Naive thymus-derived CD8-positive, alpha-beta T cell (primary cell): ENCODE data around the gene ZFP92. TPM values are rescaled to one million over a fixed set of nuclear protein-coding genes. Genes with fewer than 3 reads are reported as not detected.
"Not testable (repeated sequence)": the region's sequence is repeated elsewhere in the genome, so short reads cannot be mapped to it uniquely, and the experiment has no call there.

Experiments
- ATAC-seq, 2 donors: fragments of 150-1000 bp; cut with Tn5 transposase in 1 of 2; sonication (Bioruptor Pico), chemical (Tn5 transposase) in 1 of 2; 1 replicate in 1 of 2; 2 replicates in 1 of 2; pipeline ENCODE4 v1.10.0; 2021; ENCODE audit warnings: mild to moderate bottlenecking in 2 of 2, moderate library complexity in 2 of 2
- POLR2A ChIA-PET: fragments of 350-600 bp; sonication (Branson Sonifier 250); formaldehyde crosslinking; loops from one replicate; lab custom pipeline; 2021; ENCODE audit warnings: antibody characterized with exemption; lab: Charles Lee
- DNase-seq, 10 donors: peaks; one replicate each; pipeline versions ENCODE4 v3.0.0 to v3.0.0-alpha.2; 2020 to 2022
- H3K27ac Mint-ChIP-seq, 10 donors: one replicate each; pipeline ENCODE4 v1.8.0; 2020 to 2022; ENCODE audit warnings: mild to moderate bottlenecking in 10 of 10, mixed read lengths in 10 of 10, moderate library complexity in 4 of 10, inconsistent platforms in 1 of 10
- H3K27me3 Mint-ChIP-seq, 5 donors: one replicate each; pipeline ENCODE4 v1.8.0; 2021 to 2022; ENCODE audit warnings: mixed read lengths in 5 of 5
- H3K36me3 Mint-ChIP-seq, 3 donors: one replicate each; pipeline ENCODE4 v1.8.0; 2020 to 2022; ENCODE audit warnings: mixed read lengths in 3 of 3, mild to moderate bottlenecking in 2 of 3, inconsistent platforms in 1 of 3
- H3K4me1 Mint-ChIP-seq, 4 donors: one replicate each; pipeline ENCODE4 v1.8.0; 2021 to 2022; ENCODE audit warnings: mixed read lengths in 4 of 4
- H3K4me3 Mint-ChIP-seq, 10 donors: one replicate each; pipeline ENCODE4 v1.8.0; 2020 to 2022; ENCODE audit warnings: mild to moderate bottlenecking in 10 of 10, mixed read lengths in 10 of 10, moderate library complexity in 6 of 10, inconsistent platforms in 1 of 10
- H3K9me3 Mint-ChIP-seq, 9 donors: one replicate each; pipeline ENCODE4 v1.8.0; 2020 to 2022; ENCODE audit warnings: mixed read lengths in 9 of 9, mild to moderate bottlenecking in 3 of 9, inconsistent platforms in 1 of 9, moderate library complexity in 1 of 9
- polyA plus RNA-seq, 3 donors: library from polyadenylated mRNA; unstranded; fragments of 300-500 nt; fragmentation: Illumina TruSeq; gene quantifications; one replicate each; pipeline ENCODE4 v1.2.3, GENCODE V29; 2021
- total RNA-seq, 8 experiments: library from RNA in 2 of 8; stranded (reverse) in 2 of 8; gene quantifications; one replicate each; pipeline ENCODE4 v1.2.3 and lab custom pipeline; 2021 to 2026

The ZFP92 gene
- total and polyA plus RNA-seq, 5 experiments from 2014 or later = 0.06 to 0.49 (median 0.24) TPM

DNA sequence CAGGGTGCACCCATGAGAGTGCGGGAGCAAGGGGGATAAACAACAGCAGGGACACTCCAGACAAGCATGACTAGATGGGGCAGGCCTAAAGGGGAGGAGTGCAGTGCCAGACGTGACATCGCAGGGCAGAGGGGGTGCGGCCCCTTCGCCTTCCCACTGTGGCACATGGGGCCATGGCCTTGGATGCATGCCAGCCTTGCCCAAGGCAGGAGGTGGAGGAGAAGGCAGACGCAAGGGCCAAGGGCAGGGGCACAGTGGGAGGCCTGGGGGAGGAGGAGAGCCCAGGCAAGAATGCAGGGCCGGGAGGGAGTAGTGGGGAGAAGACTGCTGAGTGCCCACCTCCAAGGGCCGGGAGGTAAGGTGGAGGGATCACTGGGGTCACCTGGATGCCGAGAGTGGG lies 31.8 kb upstream of the ZFP92 start:
- Mint-ChIP-seq H3K9me3 (no peaks in the 10 kb centered on the region), H3K27ac (no peak overlapping the region), H3K27me3 (no peaks in the 10 kb centered on the region), H3K36me3 (no peaks in the 10 kb centered on the region), H3K4me1 (peaks cover 0 to 1% (median 0%) of the 10 kb centered on the region in 4 donors), H3K4me3 (no peak overlapping the region)
- POLR2A ChIA-PET = no interaction called here
- no peak for DNase-seq
- ATAC-seq = no peak

DNA sequence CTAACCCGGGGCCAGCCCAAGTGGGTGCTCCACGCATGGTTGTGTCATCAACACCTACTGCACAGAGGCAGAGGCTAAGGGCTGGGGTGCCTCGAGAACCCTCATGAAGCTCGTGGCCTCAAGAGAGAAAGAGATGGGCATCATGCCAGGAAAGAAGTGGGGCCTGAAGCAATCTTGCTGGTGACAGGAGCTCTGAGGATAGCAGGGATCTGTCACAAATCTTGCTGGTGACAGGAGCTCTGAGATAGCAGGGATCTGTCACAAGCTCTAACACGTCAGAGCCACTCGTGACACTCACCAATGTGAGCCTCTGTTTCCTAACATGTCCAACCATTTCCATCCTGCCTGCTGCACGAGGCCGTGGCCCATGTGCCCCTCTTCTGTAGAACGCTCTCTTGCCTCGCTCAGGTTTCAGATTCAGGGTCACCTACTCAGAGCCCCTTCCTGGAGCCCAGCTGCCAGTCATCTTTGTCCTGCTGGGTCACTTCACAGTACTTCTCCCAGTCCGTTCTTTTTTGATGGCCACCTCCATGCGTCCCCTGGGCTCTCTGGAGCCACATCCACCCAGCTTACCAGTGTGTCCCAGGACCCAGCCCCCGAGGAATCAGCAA lies 31.2 kb upstream of the ZFP92 start:
- no peak overlapping the region for H3K4me3 Mint-ChIP-seq
- POLR2A ChIA-PET = no interaction called here
- H3K9me3 Mint-ChIP-seq = no peaks in the 10 kb centered on the region
- no peaks in the 10 kb centered on the region for H3K36me3 Mint-ChIP-seq
- H3K27me3 Mint-ChIP-seq = no peaks in the 10 kb centered on the region
- peak overlapping the region in 1 of 10 donors; percentile 9 for H3K27ac Mint-ChIP-seq
- no peak for ATAC-seq
- DNase-seq = no peak
- peaks cover 0 to 1% (median 0%) of the 10 kb centered on the region in 4 donors for H3K4me1 Mint-ChIP-seq

DNA sequence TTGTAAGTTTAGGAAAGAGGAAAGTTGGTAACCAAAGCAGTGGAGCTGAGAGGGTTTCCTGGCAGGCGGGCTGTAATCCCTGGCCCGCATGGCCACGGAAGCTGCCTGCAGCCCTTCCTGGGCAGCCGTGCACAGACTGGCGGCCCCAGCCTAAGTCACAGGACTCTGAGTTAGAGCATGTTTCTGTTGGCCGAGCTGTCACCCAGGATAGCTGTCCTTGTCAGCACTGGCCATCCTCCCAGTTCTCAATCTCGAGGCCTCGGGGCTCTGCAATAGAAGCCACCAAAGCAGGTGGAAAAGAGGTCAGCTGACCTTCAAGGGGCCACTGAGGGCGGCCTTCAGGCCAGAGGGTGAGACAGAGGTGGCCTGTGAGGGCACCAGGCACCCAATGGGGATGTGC lies 30.6 kb upstream of the ZFP92 start:
- no peak overlapping the region for H3K27ac Mint-ChIP-seq
- POLR2A ChIA-PET = no interaction called here

DNA sequence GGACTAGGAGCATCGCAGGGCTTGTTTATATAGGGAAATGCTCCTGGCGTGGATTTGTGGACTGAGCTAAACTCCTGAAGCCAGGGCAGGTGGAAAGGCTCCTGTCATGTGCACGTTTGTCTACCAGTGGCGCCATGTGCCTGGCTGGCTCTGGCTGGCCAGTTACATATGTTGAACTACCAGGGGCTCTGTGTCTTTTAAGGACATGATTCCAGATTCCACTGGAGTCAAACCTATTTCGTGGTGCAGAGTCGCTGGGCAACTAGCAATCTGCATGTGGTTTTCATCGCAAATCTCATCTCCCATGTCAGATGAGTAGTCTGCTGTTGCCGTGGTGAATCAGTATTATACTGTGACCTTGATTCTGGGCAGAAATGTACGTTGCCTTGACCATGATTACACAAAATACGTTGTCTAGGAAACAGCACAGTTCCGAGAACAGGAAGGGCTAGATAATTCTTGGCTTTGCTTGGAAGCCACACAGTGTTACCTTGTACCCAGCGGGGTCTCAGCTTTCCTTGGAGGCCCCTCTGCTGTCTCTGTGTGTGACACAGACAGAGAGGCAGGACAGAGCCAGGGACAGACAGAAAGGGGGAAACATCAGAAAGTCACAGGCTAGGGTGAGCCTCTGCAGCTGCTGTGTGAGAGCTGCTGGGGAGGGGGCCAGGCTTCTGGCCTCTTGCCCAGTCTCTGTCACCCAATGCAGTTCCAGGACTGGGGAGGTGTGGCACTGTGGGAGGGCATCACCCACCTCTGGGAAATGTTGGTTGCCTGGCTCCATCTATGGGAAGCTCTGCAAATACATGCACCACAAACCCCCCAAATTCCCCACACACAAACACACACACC lies 29.4 kb upstream of the ZFP92 start:
- H3K36me3 Mint-ChIP-seq = no peaks in the 10 kb centered on the region
- POLR2A ChIA-PET = no interaction called here
- peaks cover 0 to 1% (median 0%) of the 10 kb centered on the region in 4 donors for H3K4me1 Mint-ChIP-seq
- peak overlapping the region in 1 of 10 donors; percentile 23 for H3K27ac Mint-ChIP-seq
- DNase-seq (peak in 4 of 10 donors; percentile 2 to 35 (median 19)), ATAC-seq (peak; percentile 42 to 59)
- H3K9me3 Mint-ChIP-seq = no peaks in the 10 kb centered on the region
- H3K27me3 Mint-ChIP-seq = no peaks in the 10 kb centered on the region
- H3K4me3 Mint-ChIP-seq = no peak overlapping the region

More for the DNA sequence above, 30.6 kb upstream of the ZFP92 start:
- Mint-ChIP-seq H3K4me3 (no peak overlapping the region), H3K9me3 (no peaks in the 10 kb centered on the region), H3K27me3 (no peaks in the 10 kb centered on the region), H3K36me3 (no peaks in the 10 kb centered on the region), H3K4me1 (peaks cover 0 to 1% (median 0%) of the 10 kb centered on the region in 4 donors)
- ATAC-seq (no peak), DNase-seq (no peak)

DNA sequence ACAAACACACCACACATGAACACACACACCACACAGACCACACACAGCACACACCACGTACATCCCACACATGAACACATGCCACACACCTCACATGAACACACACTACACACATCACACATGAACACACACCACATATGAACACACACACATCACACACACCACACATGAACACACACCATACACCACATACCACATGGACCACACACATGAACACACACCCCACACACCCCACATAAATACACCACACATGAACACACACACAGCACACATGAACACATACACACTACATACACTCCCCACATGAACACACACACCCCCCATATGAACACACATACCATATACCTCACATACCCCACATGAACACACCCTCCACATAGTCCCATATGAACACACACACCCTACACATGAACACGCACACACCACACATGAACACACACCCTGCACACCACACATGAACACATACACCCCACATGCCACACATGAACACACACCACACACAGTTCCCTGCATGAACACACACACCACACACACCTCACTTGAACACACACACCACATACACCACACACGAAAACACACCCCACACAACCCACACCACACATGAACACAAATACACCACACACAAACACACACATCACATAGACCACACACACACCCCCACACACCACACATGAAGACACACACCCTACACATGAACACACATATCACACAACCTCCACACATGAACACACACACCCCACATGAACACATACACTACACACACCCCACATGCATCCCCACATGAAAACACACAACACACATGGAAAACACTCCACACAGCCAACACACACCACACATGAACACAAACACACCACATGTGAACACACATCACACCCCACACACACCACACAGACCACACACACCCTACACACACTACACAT lies 28.4 kb upstream of the ZFP92 start:
- Mint-ChIP-seq H3K36me3 (no peaks in the 10 kb centered on the region), H3K27me3 (no peaks in the 10 kb centered on the region), H3K9me3 (no peaks in the 10 kb centered on the region), H3K4me3 (no peak overlapping the region), H3K4me1 (peaks cover 0 to 1% (median 0%) of the 10 kb centered on the region in 4 donors), H3K27ac (no peak overlapping the region)
- no peak for DNase-seq
- POLR2A ChIA-PET = no interaction called here
- no peak for ATAC-seq

DNA sequence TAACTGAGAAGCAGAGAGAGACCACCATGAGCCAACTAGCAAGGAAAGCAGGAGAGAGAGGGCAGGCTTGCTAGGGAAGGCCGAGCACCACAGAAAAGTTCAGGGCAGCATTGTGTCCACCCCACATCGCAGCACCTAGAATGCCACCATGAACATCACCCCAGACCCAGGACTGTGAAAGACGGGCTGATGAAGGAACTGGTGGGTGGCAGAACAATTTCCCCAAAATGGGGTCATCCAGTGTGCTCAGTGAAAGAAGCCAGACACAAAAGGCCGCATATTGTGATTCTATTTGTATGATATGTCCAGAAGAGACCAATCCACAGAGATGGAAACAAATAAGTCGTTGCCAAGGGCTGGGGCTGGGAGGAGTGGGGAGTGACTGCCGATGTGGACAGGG lies 26.9 kb upstream of the ZFP92 start:
- ATAC-seq (no peak), DNase-seq (no peak)
- POLR2A ChIA-PET = no interaction called here
- Mint-ChIP-seq H3K36me3 (no peaks in the 10 kb centered on the region), H3K4me3 (no peak overlapping the region), H3K9me3 (no peaks in the 10 kb centered on the region), H3K27ac (no peak overlapping the region), H3K27me3 (no peaks in the 10 kb centered on the region), H3K4me1 (peaks cover 0 to 1% (median 0%) of the 10 kb centered on the region in 4 donors)

DNA sequence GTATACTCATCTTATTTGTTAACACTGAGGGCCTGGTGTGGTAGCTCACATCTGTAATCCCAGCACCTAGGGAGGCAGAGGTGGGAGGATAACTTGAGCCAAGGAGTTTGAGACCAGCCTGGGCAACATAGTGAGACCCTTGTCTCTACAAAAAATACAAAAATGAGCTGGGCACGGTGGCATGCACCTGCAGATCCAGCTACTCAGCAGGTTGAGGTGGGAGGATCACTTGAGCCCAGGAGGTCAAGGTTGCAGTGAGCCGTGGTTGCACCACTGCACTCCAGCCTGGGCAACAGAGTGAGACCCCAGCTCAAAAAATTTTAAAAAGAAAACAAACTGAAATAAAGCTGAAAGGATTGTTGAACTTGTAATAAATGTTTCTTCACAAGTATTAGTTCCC lies 26.3 kb upstream of the ZFP92 start:
- H3K4me1 Mint-ChIP-seq, H3K4me3 Mint-ChIP-seq, H3K9me3 Mint-ChIP-seq, POLR2A ChIA-PET, DNase-seq, ATAC-seq, H3K27me3 Mint-ChIP-seq, H3K27ac Mint-ChIP-seq, H3K36me3 Mint-ChIP-seq: not testable (repeated sequence)

DNA sequence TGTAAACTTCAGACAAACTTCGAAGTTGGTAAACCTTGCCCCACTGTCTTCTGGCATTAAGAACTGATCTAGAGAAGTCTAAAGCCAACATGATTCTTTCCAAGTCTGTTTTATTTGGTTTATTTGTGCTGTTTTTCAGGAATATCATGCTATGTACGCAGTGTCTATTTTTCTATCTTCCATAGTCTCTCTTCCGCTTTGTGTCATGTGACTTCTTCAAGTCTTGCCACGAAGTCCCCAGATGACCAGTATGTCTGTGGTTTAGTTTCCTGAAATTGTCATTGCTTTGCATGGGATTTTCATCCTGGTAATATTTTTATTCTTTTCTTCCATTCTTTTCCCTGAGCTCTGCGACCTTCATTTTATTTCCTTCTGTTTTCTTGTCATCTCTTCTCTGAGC lies 25.2 kb upstream of the ZFP92 start:
- DNase-seq = no peak
- no peak for ATAC-seq
- H3K4me3 Mint-ChIP-seq = no peak overlapping the region
- POLR2A ChIA-PET = no interaction called here
- no peaks in the 10 kb centered on the region for H3K36me3 Mint-ChIP-seq
- no peak overlapping the region for H3K27ac Mint-ChIP-seq
- H3K27me3 Mint-ChIP-seq = no peaks in the 10 kb centered on the region
- H3K4me1 Mint-ChIP-seq = no peaks in the 10 kb centered on the region
- no peaks in the 10 kb centered on the region for H3K9me3 Mint-ChIP-seq

DNA sequence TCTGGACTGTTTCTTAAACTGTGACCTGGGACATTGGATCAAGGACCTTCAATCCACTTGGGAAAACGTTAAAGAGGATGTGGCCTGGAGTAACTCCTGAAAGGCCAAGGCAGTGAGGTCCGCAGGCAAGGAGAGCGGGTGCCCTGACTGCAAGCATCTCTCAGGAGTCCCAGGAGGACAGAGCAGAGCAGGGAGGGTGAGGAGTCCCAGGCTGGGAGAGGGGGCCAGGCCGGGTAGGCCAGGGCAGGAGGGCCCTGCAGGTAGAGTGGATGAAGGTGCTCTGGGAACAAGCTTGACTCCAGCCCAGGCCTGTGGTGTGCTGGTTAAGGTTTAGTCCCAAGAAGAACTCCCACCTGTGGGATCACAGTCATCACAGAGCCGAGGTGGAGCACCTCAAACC lies 23.9 kb upstream of the ZFP92 start:
- Mint-ChIP-seq H3K27me3 (no peaks in the 10 kb centered on the region), H3K4me3 (no peak overlapping the region), H3K4me1 (no peaks in the 10 kb centered on the region), H3K27ac (no peak overlapping the region), H3K9me3 (no peaks in the 10 kb centered on the region), H3K36me3 (no peaks in the 10 kb centered on the region)
- POLR2A ChIA-PET = no interaction called here
- ATAC-seq (no peak), DNase-seq (no peak)

DNA sequence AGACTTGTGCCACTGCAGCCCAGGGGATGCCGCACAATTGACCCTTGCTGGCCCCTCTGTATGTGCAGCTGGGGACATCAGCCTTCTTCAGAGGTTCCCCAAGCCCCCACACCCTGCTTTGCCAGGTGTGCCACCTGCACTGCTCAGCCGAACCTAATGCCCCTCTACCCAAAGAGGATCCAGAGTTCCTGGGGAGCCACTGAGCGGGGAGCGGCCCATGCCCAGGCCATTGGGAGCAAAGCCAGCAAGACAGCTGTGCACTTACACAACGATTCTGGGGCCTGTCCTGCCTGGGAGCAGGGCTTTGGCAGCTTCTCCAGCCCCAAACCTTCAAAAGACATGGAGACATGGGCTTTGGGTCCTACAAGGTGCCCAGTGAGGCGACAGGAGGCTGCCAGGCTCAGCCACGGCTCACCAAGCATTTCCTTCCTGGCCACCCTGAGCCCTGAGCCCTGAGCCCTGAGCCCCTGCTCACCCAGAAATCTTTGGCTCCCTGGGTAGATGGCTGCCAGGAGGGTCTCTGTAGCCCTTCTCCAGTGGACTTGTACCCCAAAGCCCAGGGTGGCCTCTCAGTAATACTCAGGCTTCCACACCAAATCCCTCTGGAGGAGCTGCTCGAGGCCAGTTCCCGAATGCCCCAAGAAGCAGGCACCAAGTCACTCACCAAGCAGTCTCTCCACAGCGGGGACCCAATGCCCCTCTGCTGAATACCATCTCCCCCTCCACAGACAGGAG lies 23.1 kb upstream of the ZFP92 start:
- no peaks in the 10 kb centered on the region for H3K9me3 Mint-ChIP-seq
- DNase-seq (no peak), ATAC-seq (no peak)
- no peak overlapping the region for H3K27ac Mint-ChIP-seq
- H3K4me1 Mint-ChIP-seq = no peaks in the 10 kb centered on the region
- H3K4me3 Mint-ChIP-seq = no peak overlapping the region
- H3K36me3 Mint-ChIP-seq = no peaks in the 10 kb centered on the region
- no peaks in the 10 kb centered on the region for H3K27me3 Mint-ChIP-seq
- POLR2A ChIA-PET = no interaction called here

DNA sequence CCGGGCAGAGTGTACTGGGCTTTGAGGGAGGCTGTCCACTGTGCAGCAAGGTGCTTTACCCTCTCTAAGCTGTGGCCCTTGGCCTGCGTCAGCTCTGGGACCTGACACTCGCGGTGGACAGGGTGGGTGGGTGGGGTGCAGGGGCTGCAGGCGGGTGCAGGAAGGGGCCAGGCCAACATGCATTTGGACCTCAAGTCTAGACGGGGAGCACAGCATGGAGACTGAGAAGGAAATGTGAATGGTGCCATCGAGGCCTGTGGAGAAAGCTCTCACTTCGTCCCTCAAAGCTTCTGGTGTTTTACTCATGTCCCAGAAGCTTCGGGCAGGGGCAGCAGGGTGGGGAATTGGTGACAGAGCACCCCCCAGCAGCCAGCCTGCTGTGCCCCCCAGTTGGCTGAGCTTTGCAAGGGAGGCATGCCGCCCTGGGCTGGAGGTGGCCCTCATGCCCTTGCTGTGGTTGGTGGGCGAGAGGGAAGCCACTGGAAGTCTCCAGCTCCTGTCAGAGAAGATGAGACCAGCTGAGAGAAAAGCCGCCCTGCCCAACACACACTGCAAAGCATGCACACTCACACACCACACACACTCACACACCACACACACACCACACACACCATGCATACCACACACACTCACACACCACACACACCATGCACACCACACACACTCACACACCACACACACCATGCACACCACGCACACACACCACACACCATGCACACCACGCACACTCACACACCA lies 22.4 kb upstream of the ZFP92 start:
- Mint-ChIP-seq H3K4me3 (no peak overlapping the region), H3K4me1 (no peaks in the 10 kb centered on the region), H3K27ac (no peak overlapping the region), H3K9me3 (no peaks in the 10 kb centered on the region), H3K36me3 (no peaks in the 10 kb centered on the region), H3K27me3 (no peaks in the 10 kb centered on the region)
- POLR2A ChIA-PET = no interaction called here
- no peak for ATAC-seq
- DNase-seq = no peak

DNA sequence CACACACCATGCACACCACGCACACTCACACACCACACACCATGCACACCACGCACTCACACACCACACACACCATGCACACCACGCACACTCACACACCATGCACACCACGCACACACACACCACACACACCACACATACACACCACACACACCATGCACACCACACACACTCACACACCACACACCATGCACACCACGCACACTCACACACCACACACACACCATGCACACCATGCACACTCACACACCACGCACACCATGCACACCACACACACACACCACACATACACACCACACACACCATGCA lies 21.9 kb upstream of the ZFP92 start:
- H3K27ac Mint-ChIP-seq, H3K27me3 Mint-ChIP-seq, H3K36me3 Mint-ChIP-seq, H3K4me1 Mint-ChIP-seq, DNase-seq, POLR2A ChIA-PET, ATAC-seq, H3K9me3 Mint-ChIP-seq, H3K4me3 Mint-ChIP-seq: not testable (repeated sequence)
